Activated naive CD4-positive, alpha-beta T cell treated with anti-CD3 and anti-CD28 coated beads, Interleukin-2, amount 50 U/mL, for 24 hours (primary cell): ENCODE data around the gene PATZ1.
A peak's percentile ranks its signal among the peaks of the same experiment; 100 is the strongest.
"Not testable (repeated sequence)": the region's sequence is repeated elsewhere in the genome, so short reads cannot be mapped to it uniquely, and the experiment has no call there.

Source experiments
- H3K27ac Mint-ChIP-seq: one replicate; pipeline ENCODE4 v1.8.0; 2021; ENCODE audit warnings: mild to moderate bottlenecking, mixed read lengths
- H3K27me3 Mint-ChIP-seq: one replicate; pipeline ENCODE4 v1.8.0; 2021; ENCODE audit warnings: mixed read lengths
- H3K36me3 Mint-ChIP-seq: one replicate; pipeline ENCODE4 v1.8.0; 2021; ENCODE audit warnings: mixed read lengths
- H3K4me1 Mint-ChIP-seq: one replicate; pipeline ENCODE4 v1.8.0; 2021; ENCODE audit warnings: mixed read lengths
- H3K4me3 Mint-ChIP-seq: one replicate; pipeline ENCODE4 v1.8.0; 2021; ENCODE audit warnings: mild to moderate bottlenecking, mixed read lengths
- H3K9me3 Mint-ChIP-seq: one replicate; pipeline ENCODE4 v1.8.0; 2021; ENCODE audit warnings: mixed read lengths

PATZ1 gene, protein sequence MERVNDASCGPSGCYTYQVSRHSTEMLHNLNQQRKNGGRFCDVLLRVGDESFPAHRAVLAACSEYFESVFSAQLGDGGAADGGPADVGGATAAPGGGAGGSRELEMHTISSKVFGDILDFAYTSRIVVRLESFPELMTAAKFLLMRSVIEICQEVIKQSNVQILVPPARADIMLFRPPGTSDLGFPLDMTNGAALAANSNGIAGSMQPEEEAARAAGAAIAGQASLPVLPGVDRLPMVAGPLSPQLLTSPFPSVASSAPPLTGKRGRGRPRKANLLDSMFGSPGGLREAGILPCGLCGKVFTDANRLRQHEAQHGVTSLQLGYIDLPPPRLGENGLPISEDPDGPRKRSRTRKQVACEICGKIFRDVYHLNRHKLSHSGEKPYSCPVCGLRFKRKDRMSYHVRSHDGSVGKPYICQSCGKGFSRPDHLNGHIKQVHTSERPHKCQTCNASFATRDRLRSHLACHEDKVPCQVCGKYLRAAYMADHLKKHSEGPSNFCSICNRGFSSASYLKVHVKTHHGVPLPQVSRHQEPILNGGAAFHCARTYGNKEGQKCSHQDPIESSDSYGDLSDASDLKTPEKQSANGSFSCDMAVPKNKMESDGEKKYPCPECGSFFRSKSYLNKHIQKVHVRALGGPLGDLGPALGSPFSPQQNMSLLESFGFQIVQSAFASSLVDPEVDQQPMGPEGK

DNA sequence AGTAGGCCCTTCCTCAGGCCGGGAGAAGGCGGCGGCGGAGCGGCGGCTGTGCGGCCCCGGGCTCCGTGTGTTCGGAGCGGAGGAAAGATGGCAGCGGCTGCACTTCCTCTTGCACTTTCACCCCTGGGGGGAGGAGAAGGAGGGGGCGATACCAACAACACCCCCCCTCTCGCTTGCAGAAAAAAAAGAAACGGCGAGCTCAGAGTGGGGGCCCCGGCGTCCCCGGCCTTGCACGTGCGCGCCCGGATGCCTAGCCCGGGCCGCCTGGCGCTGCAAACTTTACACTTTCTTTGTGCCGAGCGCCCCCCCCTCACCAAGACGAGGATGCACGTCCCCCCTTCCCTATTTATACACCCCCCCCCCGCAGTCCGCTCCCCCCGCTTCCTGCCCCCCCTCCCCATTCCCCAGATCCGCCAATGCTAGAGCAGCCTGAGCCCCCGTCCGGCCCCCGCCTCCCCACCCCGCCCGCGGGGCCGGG, at the start of gene PATZ1:
PATZ1 (minus strand) TSS at position 92 of the 478 bp plus-strand sequence. CDS start 744 bp downstream, outside the sequence.
- H3K4me1 Mint-ChIP-seq: peaks cover 42% of the 10 kb centered on the region
- peaks cover 6% of the 10 kb centered on the region for H3K36me3 Mint-ChIP-seq
- H3K27ac Mint-ChIP-seq: peak within 1 kb of the TSS; percentile 72
- peak within 1 kb of the TSS; percentile 90 for H3K4me3 Mint-ChIP-seq
- H3K27me3 Mint-ChIP-seq: no peaks in the 10 kb centered on the region
- H3K9me3 Mint-ChIP-seq: no peaks in the 10 kb centered on the region

DNA sequence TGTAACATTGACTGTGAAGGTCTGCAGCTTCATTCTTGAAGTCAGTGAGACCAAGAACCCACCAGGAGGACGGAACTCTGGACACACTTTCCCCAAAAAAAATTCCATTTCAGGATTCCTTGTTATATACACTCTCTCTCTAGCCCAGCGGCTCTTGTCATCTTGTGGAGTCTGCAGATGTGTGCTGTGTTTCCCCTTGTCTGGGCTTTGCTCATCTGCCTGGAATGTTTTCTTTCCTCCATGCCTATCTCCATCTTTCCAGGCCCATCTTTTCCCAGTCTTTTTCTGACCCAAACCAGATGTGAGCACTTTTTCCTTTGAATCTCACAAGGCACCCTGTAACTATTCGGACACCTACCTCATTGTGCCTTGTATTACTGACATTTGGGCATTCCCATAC, 48.2 kb upstream of the PATZ1 start:
- no peak overlapping the region for H3K27ac Mint-ChIP-seq
- peaks cover 1% of the 10 kb centered on the region for H3K36me3 Mint-ChIP-seq
- no peaks in the 10 kb centered on the region for H3K9me3 Mint-ChIP-seq
- H3K4me1 Mint-ChIP-seq: no peaks in the 10 kb centered on the region
- H3K27me3 Mint-ChIP-seq: no peaks in the 10 kb centered on the region
- no peak overlapping the region for H3K4me3 Mint-ChIP-seq

DNA sequence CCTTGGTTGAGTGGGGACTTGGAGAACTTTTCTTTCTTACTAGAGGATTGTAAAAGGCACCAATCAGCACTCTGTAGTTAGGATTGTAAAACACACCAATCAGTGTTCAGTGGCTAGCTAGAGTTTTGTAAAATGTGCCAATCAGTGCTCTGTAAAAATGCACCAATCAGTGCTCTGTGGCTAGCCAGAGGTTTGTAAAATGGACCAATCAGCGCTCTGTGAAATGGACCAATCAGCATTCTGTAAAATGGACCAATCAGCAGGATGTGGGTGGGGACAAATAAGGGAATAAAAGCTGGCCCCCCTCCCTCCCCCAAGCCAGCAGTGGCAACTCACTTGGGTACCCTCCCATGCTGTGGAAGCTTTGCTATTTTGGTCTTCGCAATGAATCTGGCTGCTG, 47.7 kb upstream of the PATZ1 start:
- no peak overlapping the region for H3K4me3 Mint-ChIP-seq
- no peaks in the 10 kb centered on the region for H3K4me1 Mint-ChIP-seq
- no peak overlapping the region for H3K27ac Mint-ChIP-seq
- no peaks in the 10 kb centered on the region for H3K9me3 Mint-ChIP-seq
- no peaks in the 10 kb centered on the region for H3K27me3 Mint-ChIP-seq
- H3K36me3 Mint-ChIP-seq: peaks cover 1% of the 10 kb centered on the region

DNA sequence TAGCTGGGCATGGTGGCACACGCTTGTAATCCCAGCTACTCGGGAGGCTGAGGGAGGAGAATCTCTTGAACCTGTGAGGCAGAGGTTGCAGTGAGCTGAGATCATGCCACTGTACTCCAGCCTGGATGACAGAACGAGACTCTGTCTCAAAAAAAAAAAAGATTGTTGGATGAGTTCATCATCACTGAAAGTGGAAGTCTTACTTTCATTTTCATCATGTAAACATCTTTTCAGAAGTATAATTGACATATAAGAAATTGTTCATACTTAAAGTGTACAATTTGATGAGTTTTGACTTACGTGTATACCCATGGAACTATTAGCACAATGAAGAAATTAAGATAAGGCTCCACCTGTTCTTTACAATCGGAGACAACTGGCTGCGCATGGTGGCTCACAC, 32.5 kb upstream of the PATZ1 start:
- not testable (repeated sequence) for H3K27ac Mint-ChIP-seq, H3K4me1 Mint-ChIP-seq, H3K36me3 Mint-ChIP-seq, H3K9me3 Mint-ChIP-seq, H3K4me3 Mint-ChIP-seq, H3K27me3 Mint-ChIP-seq

DNA sequence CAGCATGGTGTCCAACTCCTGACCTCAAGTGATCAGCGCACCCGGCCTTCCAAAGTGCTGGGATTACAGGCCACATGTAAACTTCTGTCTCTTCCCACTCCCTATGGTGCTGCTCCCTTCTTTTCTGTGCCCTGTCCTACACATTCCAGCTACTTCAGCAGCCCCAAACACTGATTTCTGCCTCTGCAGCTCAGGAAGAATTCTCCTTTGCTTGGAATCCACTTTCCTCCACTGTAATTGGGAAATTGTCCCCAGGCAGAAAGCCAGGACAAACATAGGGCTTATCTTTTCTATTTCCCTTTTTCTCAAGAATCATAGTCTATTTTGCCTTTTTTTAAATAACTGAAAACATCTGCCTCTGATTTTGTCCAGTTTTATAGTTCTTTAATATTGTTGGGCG, 32.0 kb upstream of the PATZ1 start:
- Mint-ChIP-seq H3K27me3 (no peaks in the 10 kb centered on the region), H3K4me1 (no peaks in the 10 kb centered on the region), H3K36me3 (no peaks in the 10 kb centered on the region), H3K9me3 (no peaks in the 10 kb centered on the region), H3K27ac (no peak overlapping the region), H3K4me3 (no peak overlapping the region)

DNA sequence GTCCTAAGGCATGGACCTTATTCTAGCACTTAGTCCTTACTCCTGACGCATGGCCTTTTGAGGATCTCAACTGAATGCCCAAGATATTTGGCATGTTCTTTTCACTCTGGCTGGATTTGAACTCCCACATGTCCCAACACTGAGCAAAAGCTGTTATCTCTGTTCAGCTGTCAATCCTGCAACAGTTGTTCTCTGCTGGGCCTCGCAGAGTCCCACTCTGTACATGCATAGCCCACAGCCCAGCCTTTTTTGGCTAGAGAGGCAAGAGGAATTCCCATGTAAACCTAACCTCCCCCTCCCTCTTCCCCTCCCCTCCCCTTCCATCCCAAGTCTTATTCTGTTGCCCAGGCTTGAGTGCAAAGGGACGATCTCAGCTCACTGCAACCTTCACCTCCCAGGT, 31.5 kb upstream of the PATZ1 start:
- no peak overlapping the region for H3K27ac Mint-ChIP-seq
- H3K4me3 Mint-ChIP-seq: no peak overlapping the region
- H3K9me3 Mint-ChIP-seq: no peaks in the 10 kb centered on the region
- H3K36me3 Mint-ChIP-seq: no peaks in the 10 kb centered on the region
- no peaks in the 10 kb centered on the region for H3K4me1 Mint-ChIP-seq
- no peaks in the 10 kb centered on the region for H3K27me3 Mint-ChIP-seq

DNA sequence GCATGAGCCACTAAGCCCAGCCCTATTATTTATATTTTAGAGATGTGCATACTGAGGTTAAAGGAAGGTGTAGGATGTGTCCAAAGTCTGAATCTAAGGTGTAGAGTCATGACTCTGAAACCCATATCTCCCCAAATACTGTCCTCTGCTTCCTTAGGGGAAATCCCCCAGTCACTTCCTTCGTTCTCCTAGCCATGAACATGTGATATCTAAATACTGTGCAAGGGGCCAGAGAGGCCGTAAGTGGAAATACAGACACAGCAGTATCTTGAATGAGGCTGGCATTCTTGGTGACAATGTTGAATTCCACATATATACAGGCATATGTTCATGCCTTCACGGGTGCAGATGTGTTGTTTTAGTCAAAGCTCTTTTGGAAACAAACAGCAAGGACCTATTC, 21.3 kb upstream of the PATZ1 start:
- H3K27ac Mint-ChIP-seq: no peak overlapping the region
- no peaks in the 10 kb centered on the region for H3K27me3 Mint-ChIP-seq
- H3K36me3 Mint-ChIP-seq: no peaks in the 10 kb centered on the region

DNA sequence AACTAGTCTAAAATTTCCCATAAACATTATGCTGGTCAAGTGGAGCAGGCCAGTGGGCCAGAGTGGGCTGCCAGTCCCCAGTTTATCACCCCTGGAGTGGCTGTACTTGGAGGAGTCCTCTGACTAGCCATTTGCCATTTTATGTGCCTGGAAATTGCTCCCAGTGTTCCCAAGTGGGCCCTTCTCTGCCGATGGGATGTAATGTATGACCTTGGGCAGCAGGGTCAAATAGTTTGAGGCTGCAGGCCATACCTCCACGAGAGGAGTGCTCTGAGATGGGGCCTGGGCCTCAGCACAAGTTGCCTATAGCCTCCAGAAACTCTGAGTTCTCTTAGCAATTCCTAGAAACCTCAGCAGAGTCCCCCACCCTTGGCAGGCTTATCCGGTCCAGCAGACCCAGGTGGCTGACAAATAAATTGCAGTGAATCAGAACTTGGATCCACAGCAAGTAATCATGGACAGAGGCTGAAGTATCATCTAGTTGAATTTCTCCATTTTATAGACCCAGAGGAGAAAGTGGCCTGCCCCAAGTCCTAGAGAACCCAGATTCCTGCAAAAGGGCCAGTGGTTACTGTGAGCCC, 17.8 kb upstream of the PATZ1 start:
- Mint-ChIP-seq H3K9me3 (no peaks in the 10 kb centered on the region), H3K4me3 (no peak overlapping the region), H3K36me3 (no peaks in the 10 kb centered on the region), H3K4me1 (no peaks in the 10 kb centered on the region), H3K27me3 (no peaks in the 10 kb centered on the region), H3K27ac (no peak overlapping the region)

More for the DNA sequence above, 21.3 kb upstream of the PATZ1 start:
- Mint-ChIP-seq H3K9me3 (no peaks in the 10 kb centered on the region), H3K4me1 (no peaks in the 10 kb centered on the region), H3K4me3 (no peak overlapping the region)

DNA sequence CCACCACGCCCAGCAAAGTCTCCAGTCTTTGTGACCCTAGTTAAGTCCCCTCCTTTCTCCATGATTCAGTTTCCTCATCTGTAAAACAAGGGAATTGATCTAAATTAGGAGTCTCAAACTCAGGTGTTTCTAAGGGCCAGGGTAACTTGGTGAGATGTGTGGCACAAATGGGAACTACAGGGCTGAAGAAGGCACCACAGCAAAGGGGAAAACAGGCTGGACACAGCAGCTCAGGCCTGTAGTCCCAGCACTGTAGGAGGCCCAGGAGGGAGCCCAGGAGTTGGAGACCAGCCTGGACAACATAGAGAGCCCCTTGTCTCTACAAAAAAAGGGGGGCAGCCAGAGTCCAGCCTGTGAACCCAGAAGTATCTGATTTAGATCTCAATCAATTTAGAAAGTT, 15.6 kb upstream of the PATZ1 start:
- H3K27ac Mint-ChIP-seq: no peak overlapping the region
- no peaks in the 10 kb centered on the region for H3K9me3 Mint-ChIP-seq
- H3K27me3 Mint-ChIP-seq: no peaks in the 10 kb centered on the region
- no peaks in the 10 kb centered on the region for H3K4me1 Mint-ChIP-seq
- H3K4me3 Mint-ChIP-seq: no peak overlapping the region
- H3K36me3 Mint-ChIP-seq: no peaks in the 10 kb centered on the region

DNA sequence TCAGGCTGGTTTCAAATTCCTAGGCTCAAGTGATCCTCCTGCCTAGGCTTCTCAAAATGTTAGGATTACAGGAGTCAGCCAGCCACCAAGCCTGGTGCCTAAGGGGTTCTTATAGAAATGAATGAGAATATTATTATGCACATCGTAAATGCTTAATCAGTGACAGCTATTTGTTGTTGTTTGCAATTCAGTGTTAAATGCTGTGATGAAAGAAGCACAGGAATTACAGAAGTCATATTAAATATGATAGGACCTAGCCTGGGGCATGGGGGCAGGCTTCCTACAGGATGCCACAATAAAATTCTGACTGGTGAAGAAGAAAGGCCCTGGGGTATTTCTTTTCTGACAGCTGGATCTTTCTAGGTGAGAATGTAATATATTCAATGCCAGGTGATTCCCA, 13.9 kb upstream of the PATZ1 start:
- Mint-ChIP-seq H3K27me3 (no peaks in the 10 kb centered on the region), H3K36me3 (no peaks in the 10 kb centered on the region)

DNA sequence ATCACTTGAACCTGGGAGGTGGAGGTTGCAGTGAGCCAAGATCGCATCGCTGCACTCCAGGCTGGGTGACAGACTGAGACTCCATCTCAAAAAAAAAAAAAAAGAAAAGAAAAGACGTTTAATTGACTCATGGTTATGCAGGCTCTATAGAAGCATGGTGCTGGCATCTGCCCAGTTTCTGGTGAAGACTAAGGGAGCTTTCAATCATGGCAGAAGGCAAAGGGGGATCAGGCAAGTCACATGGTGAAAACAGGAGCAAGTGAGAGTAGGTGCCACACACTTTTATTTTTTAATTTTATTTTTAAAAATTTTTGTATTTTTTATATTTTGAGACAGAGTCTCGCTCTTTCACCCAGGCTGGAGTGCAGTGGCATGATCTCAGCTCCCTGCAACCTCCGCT, 8.4 kb upstream of the PATZ1 start:
- Mint-ChIP-seq H3K4me3 (no peak overlapping the region), H3K9me3 (no peaks in the 10 kb centered on the region), H3K27ac (no peak overlapping the region), H3K4me1 (no peaks in the 10 kb centered on the region), H3K36me3 (no peaks in the 10 kb centered on the region), H3K27me3 (no peaks in the 10 kb centered on the region)

More for the DNA sequence above, 13.9 kb upstream of the PATZ1 start:
- H3K4me3 Mint-ChIP-seq: no peak overlapping the region
- no peaks in the 10 kb centered on the region for H3K4me1 Mint-ChIP-seq
- no peak overlapping the region for H3K27ac Mint-ChIP-seq
- H3K9me3 Mint-ChIP-seq: no peaks in the 10 kb centered on the region

DNA sequence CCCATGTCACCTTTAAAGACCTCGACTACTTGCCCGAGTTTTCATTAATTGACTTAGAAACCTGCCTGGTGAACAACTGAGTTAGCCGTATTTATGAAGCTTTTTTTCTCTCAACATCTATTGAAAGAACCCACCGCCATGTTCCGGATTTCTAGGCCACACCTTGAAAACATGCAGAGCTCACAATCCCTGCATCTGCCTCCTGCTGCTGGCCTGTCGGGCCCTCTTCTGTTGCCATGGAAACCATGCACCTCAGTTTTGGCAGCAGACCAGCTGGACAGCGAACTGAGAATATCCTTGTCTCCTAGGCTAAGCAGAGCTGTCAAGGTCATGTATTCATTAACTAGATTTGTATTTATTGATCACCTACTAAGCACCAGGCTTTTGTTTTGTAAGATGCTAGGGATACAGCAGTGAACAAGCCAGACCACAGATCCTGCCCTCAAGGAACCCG, 4.3 kb upstream of the PATZ1 start:
- Mint-ChIP-seq H3K9me3 (no peaks in the 10 kb centered on the region), H3K27me3 (no peaks in the 10 kb centered on the region), H3K36me3 (no peaks in the 10 kb centered on the region), H3K27ac (no peak overlapping the region), H3K4me1 (peaks cover 4% of the 10 kb centered on the region), H3K4me3 (no peak overlapping the region)

DNA sequence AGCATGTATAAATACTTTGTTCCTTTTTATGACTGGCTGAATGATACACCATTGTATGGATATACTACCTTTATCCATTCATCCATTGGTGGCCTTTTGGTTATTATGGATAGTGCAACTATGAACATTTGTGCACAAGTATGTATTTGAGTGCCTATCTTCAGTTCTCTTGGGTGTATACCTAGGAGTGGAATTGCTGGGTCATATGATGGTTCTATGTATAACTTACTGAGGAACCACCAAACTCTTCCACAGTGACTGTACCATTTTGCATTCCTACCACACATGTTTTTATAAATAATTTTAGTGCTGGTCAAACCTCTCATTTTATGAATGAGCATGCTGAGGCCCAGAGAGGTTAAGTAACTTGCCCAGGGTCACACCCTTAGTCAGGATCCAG, 3.8 kb upstream of the PATZ1 start:
- H3K4me1 Mint-ChIP-seq: peaks cover 5% of the 10 kb centered on the region
- H3K9me3 Mint-ChIP-seq: no peaks in the 10 kb centered on the region
- H3K4me3 Mint-ChIP-seq: no peak overlapping the region
- no peaks in the 10 kb centered on the region for H3K27me3 Mint-ChIP-seq
- H3K36me3 Mint-ChIP-seq: no peaks in the 10 kb centered on the region
- H3K27ac Mint-ChIP-seq: no peak overlapping the region

DNA sequence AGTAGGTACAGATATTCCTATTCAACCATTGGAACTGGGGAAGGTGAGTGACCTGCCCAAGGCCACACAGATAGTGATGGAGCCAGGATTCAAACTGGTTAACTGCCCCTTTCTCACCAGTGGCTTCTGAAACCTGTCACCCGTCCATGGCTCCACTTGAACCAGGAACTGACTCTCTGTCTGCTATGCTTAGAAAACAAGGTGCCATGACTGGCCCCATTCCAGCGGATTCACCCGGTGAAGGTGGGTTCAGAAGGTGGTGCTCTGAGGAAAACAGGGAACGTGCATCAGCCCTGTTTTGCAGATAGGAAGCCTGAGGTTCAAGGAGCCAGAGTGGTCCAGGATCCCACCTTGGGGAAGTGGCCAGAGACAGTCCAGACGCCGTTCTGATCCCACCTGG, 2.6 kb upstream of the PATZ1 start:
- Mint-ChIP-seq H3K27ac (no peak overlapping the region), H3K4me3 (no peak overlapping the region), H3K36me3 (peaks cover 1% of the 10 kb centered on the region), H3K27me3 (no peaks in the 10 kb centered on the region), H3K9me3 (no peaks in the 10 kb centered on the region), H3K4me1 (peaks cover 17% of the 10 kb centered on the region)

DNA sequence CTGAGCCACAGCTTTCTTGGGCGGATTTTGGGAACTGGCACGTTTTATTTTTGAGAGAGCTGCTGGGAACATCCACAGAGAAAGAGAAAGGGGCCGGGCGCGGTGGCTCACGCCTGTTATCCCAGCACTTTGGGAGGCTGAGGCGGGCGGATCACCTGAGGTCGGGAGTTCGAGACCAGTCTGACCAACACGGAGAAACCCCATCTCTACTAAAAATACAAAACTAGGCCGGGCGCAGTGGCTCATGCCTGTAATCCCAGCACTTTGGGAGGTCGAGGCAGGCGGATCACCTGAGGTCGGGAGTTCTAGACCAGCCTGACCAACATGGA, 1.8 kb upstream of the PATZ1 start:
- H3K27ac Mint-ChIP-seq, H3K27me3 Mint-ChIP-seq, H3K9me3 Mint-ChIP-seq, H3K36me3 Mint-ChIP-seq: not testable (repeated sequence)
- Mint-ChIP-seq H3K4me3 (peak overlapping the region; percentile 88), H3K4me1 (peaks cover 25% of the 10 kb centered on the region)
